Measurements from ENCODE around the gene CT47C1. TPM values are rescaled to one million over a fixed set of nuclear protein-coding genes. Genes with fewer than 3 reads are reported as not detected.

The CT47C1 gene
- total RNA-seq, 2 experiments from 2014 or later, result not detected

DNA sequence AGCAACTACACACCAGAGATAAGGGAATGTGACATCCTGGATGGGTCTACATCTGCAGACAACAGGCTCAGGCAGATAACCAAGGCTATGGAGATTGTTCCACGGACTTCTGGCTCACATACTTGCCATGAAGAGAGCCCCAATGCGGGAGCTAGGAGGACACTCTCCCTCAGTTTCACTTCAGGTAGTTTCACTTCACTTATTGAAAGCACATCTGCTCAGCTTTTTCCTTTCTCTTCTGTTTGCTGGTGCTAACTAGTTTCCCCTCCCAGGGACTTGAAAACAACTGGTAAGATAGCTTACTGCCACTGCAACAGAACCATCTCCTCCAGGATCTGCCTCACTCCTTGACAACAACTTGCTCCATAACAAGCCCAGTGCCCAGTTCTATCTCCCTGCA, 1.4 kb upstream of the CT47C1 start:
- Histone ChIP-seq H3K9me2 (ENCODE audit: insufficient read depth, low read length) (no peaks in the 10 kb centered on the region), H3K4me1 (ENCODE audit: insufficient read depth, low read length, poor library complexity, severe bottlenecking) (no peaks in the 10 kb centered on the region), H3K4me3 (ENCODE audit: low read depth, low read length, poor library complexity, severe bottlenecking) (no peak overlapping the region), H4K20me1 (ENCODE audit: insufficient read depth, low read length) (no peaks in the 10 kb centered on the region), H3K79me2 (ENCODE audit: insufficient read depth, low read depth, low read length) (no peaks in the 10 kb centered on the region), H3K4me2 (ENCODE audit: low read length) (no peak overlapping the region), H3K9me3 (ENCODE audit: low read length) (no peaks in the 10 kb centered on the region), H3K36me3 (ENCODE audit: insufficient read depth, low read length) (no peaks in the 10 kb centered on the region), H3K27ac (ENCODE audit: low read depth, low read length, poor library complexity, severe bottlenecking) (no peak overlapping the region), H2AFZ (ENCODE audit: low read length) (no peak overlapping the region)
- CTCF ChIA-PET (ENCODE audit: unreplicated experiment), result no interaction called here
- intact Hi-C loops (cut with micrococcal nuclease; ENCODE audit: unreplicated experiment), result no loop called here
- peak; percentile 1 for DNase-seq (ENCODE audit: low spot score)
- POLR2A ChIA-PET, result no interaction called here
- TF ChIP-seq, protein P1, sequence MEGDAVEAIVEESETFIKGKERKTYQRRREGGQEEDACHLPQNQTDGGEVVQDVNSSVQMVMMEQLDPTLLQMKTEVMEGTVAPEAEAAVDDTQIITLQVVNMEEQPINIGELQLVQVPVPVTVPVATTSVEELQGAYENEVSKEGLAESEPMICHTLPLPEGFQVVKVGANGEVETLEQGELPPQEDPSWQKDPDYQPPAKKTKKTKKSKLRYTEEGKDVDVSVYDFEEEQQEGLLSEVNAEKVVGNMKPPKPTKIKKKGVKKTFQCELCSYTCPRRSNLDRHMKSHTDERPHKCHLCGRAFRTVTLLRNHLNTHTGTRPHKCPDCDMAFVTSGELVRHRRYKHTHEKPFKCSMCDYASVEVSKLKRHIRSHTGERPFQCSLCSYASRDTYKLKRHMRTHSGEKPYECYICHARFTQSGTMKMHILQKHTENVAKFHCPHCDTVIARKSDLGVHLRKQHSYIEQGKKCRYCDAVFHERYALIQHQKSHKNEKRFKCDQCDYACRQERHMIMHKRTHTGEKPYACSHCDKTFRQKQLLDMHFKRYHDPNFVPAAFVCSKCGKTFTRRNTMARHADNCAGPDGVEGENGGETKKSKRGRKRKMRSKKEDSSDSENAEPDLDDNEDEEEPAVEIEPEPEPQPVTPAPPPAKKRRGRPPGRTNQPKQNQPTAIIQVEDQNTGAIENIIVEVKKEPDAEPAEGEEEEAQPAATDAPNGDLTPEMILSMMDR (conservative IDR thresholded peaks at IDR 0.05; ENCODE audit: low read length), result no peak
- TF ChIP-seq EZH2phosphoT487 (IDR thresholded peaks at IDR 0.05; ENCODE audit: borderline replicate concordance, low read depth, low read length), result no peak
- BruUV-seq (replicated peaks), result no TSS peak

DNA sequence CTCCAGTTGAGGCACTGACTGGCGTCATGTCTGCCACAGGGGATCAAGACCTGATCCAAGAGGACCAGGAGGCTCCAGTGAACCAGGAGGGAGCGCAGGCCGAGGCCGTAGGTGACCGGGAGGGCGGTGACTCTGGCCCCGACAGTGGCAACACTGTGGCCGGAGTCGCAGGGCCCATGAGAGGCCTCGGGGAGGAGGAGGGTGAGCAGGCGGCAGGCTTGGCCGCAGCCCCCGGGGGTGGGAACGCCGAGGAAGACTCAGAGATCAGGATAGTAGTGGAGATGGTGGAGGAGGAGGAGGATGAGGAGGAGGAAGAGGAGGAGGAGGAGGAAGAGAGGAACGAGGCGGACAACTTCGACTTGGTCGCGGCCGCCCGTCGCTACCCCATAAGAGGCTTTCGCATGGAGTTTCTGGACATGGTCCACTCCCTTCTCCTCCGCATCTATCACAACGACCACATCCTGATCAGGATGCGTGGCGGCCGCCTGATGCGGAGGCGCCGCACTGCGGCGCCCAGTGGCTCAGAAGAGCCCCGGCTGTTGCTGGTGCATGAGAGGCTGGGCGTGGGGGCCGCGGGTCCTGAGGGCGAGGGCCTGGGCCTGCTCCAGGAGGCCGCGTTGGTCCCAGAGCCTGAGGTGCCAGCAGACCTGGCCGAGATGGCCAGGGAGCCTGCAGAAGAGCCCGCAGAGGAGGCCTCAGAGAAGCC, 560 bp downstream of the CT47C1 start:
- no peaks in the 10 kb centered on the region for H3K4me1 ChIP-seq (ENCODE audit: insufficient read depth, low read length, poor library complexity, severe bottlenecking)
- no TSS peak for BruUV-seq (replicated peaks)
- no peaks in the 10 kb centered on the region for H3K36me3 ChIP-seq (ENCODE audit: insufficient read depth, low read length)
- no peaks in the 10 kb centered on the region for H3K9me2 ChIP-seq (ENCODE audit: insufficient read depth, low read length)
- intact Hi-C loops (cut with micrococcal nuclease; ENCODE audit: unreplicated experiment), result no loop called here
- H3K79me2 ChIP-seq (ENCODE audit: insufficient read depth, low read depth, low read length), result no peaks in the 10 kb centered on the region
- H4K20me1 ChIP-seq (ENCODE audit: insufficient read depth, low read length), result no peaks in the 10 kb centered on the region
- DNase-seq (ENCODE audit: low spot score), result no peak
- H3K4me2 ChIP-seq (ENCODE audit: low read length), result no peak overlapping the region
- ChIA-PET POLR2A (no interaction called here), CTCF (ENCODE audit: unreplicated experiment) (no interaction called here)
- no peak overlapping the region for H2AFZ ChIP-seq (ENCODE audit: low read length)
- H3K9me3 ChIP-seq (ENCODE audit: low read length), result no peaks in the 10 kb centered on the region
- no peak overlapping the region for H3K4me3 ChIP-seq (ENCODE audit: low read depth, low read length, poor library complexity, severe bottlenecking)
- TF ChIP-seq, protein P1 (conservative IDR thresholded peaks at IDR 0.05; ENCODE audit: low read length), result no peak
- no peak for TF ChIP-seq EZH2phosphoT487 (IDR thresholded peaks at IDR 0.05; ENCODE audit: borderline replicate concordance, low read depth, low read length)
- H3K27ac ChIP-seq (ENCODE audit: low read depth, low read length, poor library complexity, severe bottlenecking), result no peak overlapping the region

DNA sequence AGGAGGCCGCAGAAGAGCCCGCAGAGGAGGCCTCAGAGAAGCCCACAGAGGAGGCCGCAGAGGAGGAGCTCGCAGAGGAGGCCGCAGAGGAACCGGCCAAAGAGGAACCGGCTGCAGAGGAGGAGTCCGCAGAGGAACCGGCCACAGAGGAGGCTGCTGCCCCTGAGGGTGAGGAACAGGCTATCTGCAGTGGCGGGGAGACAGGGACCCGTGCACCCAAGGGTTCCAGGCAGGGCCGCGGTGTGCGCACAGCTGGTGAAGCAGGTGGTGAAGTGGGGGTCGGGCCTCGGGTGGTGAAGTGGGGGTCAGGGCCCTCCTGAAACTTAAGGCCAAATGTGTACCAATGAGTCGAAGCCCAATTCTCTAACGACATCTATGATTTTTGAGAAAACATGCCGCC, 1.1 kb downstream of the CT47C1 start:
- H3K27ac ChIP-seq (ENCODE audit: low read depth, low read length, poor library complexity, severe bottlenecking), result no peak overlapping the region
- no peaks in the 10 kb centered on the region for H4K20me1 ChIP-seq (ENCODE audit: insufficient read depth, low read length)
- H3K4me2 ChIP-seq (ENCODE audit: low read length), result no peak overlapping the region
- CTCF ChIA-PET (ENCODE audit: unreplicated experiment), result no interaction called here
- H3K9me3 ChIP-seq (ENCODE audit: low read length), result no peaks in the 10 kb centered on the region
- TF ChIP-seq, protein P1 (conservative IDR thresholded peaks at IDR 0.05; ENCODE audit: low read length), result no peak
- no peak for TF ChIP-seq EZH2phosphoT487 (IDR thresholded peaks at IDR 0.05; ENCODE audit: borderline replicate concordance, low read depth, low read length)
- no peaks in the 10 kb centered on the region for H3K36me3 ChIP-seq (ENCODE audit: insufficient read depth, low read length)
- H3K79me2 ChIP-seq (ENCODE audit: insufficient read depth, low read depth, low read length), result no peaks in the 10 kb centered on the region
- DNase-seq (ENCODE audit: low spot score), result no peak
- H3K4me1 ChIP-seq (ENCODE audit: insufficient read depth, low read length, poor library complexity, severe bottlenecking), result no peaks in the 10 kb centered on the region
- intact Hi-C loops (cut with micrococcal nuclease; ENCODE audit: unreplicated experiment), result no loop called here
- H3K9me2 ChIP-seq (ENCODE audit: insufficient read depth, low read length), result no peaks in the 10 kb centered on the region
- POLR2A ChIA-PET, result no interaction called here
- H3K4me3 ChIP-seq (ENCODE audit: low read depth, low read length, poor library complexity, severe bottlenecking), result no peak overlapping the region
- H2AFZ ChIP-seq (ENCODE audit: low read length), result no peak overlapping the region
- no TSS peak for BruUV-seq (replicated peaks)

Data from OCI-LY7 (cell line).